Measurements from ENCODE around the gene SAMD7. TPM values are rescaled to one million over a fixed set of nuclear protein-coding genes. Genes with fewer than 3 reads are reported as not detected.

The SAMD7 gene
- total RNA-seq, 1 experiment from 2014 or later = not detected

DNA sequence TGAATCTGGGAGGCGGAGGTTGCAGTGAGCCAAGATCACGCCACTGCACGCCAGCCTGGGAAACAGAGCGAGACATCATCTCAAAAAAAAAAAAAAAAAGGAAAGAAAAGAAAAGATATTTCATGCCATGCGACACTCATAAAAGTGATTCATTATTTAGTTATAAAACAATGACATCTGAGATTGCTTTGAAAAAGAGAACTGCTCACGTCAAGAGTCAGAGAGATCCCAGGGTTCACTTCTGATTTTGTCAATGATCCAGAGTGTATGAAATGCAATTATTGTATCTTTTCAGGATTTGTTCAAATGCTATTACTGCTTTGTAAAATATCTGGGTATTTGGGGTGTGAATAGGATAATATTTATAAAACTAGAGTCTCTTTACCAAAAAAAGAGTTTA is 6.0 kb upstream of the SAMD7 start:
- BruUV-seq (replicated peaks) = no TSS peak
- POLR2A ChIA-PET (ENCODE audit: low non-redundant PET) = no interaction called here
- Histone ChIP-seq H3K27me3 (replicated peaks; ENCODE audit: insufficient read depth, low read depth, low read length, poor library complexity) (no peaks in the 10 kb centered on the region), H3K4me3 (ENCODE audit: low read depth, low read length, poor library complexity, severe bottlenecking) (no peak overlapping the region), H3K27ac (ENCODE audit: low read depth, low read length, poor library complexity, severe bottlenecking) (no peak overlapping the region), H3K36me3 (ENCODE audit: insufficient read depth, low read length, poor library complexity, severe bottlenecking) (no peaks in the 10 kb centered on the region), H3K9me3 (ENCODE audit: low read depth, low read length, poor library complexity, severe bottlenecking) (peaks cover 12% of the 10 kb centered on the region), H3K4me1 (ENCODE audit: insufficient read depth, low read length, poor library complexity, severe bottlenecking) (no peaks in the 10 kb centered on the region)
- no peak for DNase-seq (ENCODE audit: low spot score)
- intact Hi-C loops (cut with micrococcal nuclease; ENCODE audit: unreplicated experiment) = no loop called here
- TF ChIP-seq, protein P1, sequence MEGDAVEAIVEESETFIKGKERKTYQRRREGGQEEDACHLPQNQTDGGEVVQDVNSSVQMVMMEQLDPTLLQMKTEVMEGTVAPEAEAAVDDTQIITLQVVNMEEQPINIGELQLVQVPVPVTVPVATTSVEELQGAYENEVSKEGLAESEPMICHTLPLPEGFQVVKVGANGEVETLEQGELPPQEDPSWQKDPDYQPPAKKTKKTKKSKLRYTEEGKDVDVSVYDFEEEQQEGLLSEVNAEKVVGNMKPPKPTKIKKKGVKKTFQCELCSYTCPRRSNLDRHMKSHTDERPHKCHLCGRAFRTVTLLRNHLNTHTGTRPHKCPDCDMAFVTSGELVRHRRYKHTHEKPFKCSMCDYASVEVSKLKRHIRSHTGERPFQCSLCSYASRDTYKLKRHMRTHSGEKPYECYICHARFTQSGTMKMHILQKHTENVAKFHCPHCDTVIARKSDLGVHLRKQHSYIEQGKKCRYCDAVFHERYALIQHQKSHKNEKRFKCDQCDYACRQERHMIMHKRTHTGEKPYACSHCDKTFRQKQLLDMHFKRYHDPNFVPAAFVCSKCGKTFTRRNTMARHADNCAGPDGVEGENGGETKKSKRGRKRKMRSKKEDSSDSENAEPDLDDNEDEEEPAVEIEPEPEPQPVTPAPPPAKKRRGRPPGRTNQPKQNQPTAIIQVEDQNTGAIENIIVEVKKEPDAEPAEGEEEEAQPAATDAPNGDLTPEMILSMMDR (conservative IDR thresholded peaks at IDR 0.05; ENCODE audit: low read depth, low read length) = no peak
- no peak for TF ChIP-seq EZH2 (IDR thresholded peaks at IDR 0.05; ENCODE audit: borderline replicate concordance, low read depth, low read length, poor library complexity, severe bottlenecking)
- CTCF ChIA-PET = no interaction called here

DNA sequence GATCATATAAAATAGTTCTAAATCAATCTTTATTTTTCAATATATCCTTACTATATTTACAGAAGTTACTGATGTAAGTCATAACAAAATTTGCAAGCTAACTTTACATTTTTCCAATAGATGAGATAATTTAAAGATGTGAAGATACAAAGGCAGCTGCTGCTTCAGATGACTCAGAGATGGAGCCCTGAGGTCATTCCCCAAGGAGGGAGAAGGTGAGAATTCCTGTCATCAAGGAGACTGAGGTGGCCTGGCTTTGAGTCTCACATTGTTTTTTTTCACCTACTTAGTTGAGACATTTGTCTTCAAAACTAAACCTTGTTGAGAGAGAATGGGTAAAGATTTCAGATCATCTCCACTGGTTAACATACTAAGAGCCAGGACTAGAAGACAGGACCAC is 3.9 kb upstream of the SAMD7 start:
- Histone ChIP-seq H3K4me3 (ENCODE audit: low read depth, low read length, poor library complexity, severe bottlenecking) (no peak overlapping the region), H3K36me3 (ENCODE audit: insufficient read depth, low read length, poor library complexity, severe bottlenecking) (no peaks in the 10 kb centered on the region), H3K27me3 (replicated peaks; ENCODE audit: insufficient read depth, low read depth, low read length, poor library complexity) (no peaks in the 10 kb centered on the region), H3K4me1 (ENCODE audit: insufficient read depth, low read length, poor library complexity, severe bottlenecking) (no peaks in the 10 kb centered on the region), H3K27ac (ENCODE audit: low read depth, low read length, poor library complexity, severe bottlenecking) (no peak overlapping the region), H3K9me3 (ENCODE audit: low read depth, low read length, poor library complexity, severe bottlenecking) (no peaks in the 10 kb centered on the region)
- CTCF ChIA-PET = no interaction called here
- intact Hi-C loops (cut with micrococcal nuclease; ENCODE audit: unreplicated experiment) = no loop called here
- DNase-seq (ENCODE audit: low spot score) = no peak
- POLR2A ChIA-PET (ENCODE audit: low non-redundant PET) = no interaction called here
- TF ChIP-seq EZH2 (IDR thresholded peaks at IDR 0.05; ENCODE audit: borderline replicate concordance, low read depth, low read length, poor library complexity, severe bottlenecking) = no peak
- TF ChIP-seq, protein P1 (conservative IDR thresholded peaks at IDR 0.05; ENCODE audit: low read depth, low read length) = no peak
- no TSS peak for BruUV-seq (replicated peaks)

DNA sequence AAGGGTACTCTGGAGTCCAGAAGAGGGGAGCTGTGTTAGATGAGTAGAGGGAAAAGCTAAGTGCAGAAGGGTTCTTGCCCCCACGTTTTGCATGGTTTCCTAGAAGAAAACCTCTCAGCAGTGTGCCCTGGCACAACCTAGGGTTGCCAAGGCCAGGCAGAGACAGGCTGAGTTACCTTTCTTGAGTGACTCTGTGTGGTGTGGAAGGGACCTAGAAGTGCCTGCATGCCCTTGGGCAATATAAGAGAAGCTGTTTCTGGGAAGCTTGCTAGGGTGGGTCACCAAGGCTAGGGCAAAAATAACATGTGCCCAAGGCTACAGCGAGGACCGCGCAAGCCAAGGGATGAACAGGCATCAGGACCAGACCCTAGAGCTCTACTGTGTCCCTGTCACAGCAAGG is 3.4 kb upstream of the SAMD7 start:
- no peak overlapping the region for H3K4me3 ChIP-seq (ENCODE audit: low read depth, low read length, poor library complexity, severe bottlenecking)
- no peaks in the 10 kb centered on the region for H3K27me3 ChIP-seq (replicated peaks; ENCODE audit: insufficient read depth, low read depth, low read length, poor library complexity)
- H3K9me3 ChIP-seq (ENCODE audit: low read depth, low read length, poor library complexity, severe bottlenecking) = no peaks in the 10 kb centered on the region
- no peak overlapping the region for H3K27ac ChIP-seq (ENCODE audit: low read depth, low read length, poor library complexity, severe bottlenecking)
- no peak for TF ChIP-seq EZH2 (IDR thresholded peaks at IDR 0.05; ENCODE audit: borderline replicate concordance, low read depth, low read length, poor library complexity, severe bottlenecking)
- TF ChIP-seq, protein P1 (conservative IDR thresholded peaks at IDR 0.05; ENCODE audit: low read depth, low read length) = no peak
- POLR2A ChIA-PET (ENCODE audit: low non-redundant PET) = no interaction called here
- DNase-seq (ENCODE audit: low spot score) = no peak
- BruUV-seq (replicated peaks) = no TSS peak
- intact Hi-C loops (cut with micrococcal nuclease; ENCODE audit: unreplicated experiment) = no loop called here
- no peaks in the 10 kb centered on the region for H3K4me1 ChIP-seq (ENCODE audit: insufficient read depth, low read length, poor library complexity, severe bottlenecking)
- CTCF ChIA-PET = no interaction called here
- H3K36me3 ChIP-seq (ENCODE audit: insufficient read depth, low read length, poor library complexity, severe bottlenecking) = no peaks in the 10 kb centered on the region

Measured in A673 (cell line).